Hematopoietic multipotent progenitor cell treated with erythropoietin and hydrocortisone succinate and interleukin-3 and kit ligand, for 6 days (in vitro differentiated cells): Measurements from ENCODE around the gene TCF15.
"Not testable (repeated sequence)": the region's sequence is repeated elsewhere in the genome, so short reads cannot be mapped to it uniquely, and the experiment has no call there.

Source experiments
- DNase-seq: peaks from one replicate; pipeline ENCODE4 v3.0.0-alpha.2; 2015

TCF15 gene

GRCh38 chr20:610130-611046, at the start of gene TCF15:
TSS of gene TCF15 (minus strand) at chr20:610309. CDS start at chr20:610237, 72 bp downstream.
- DNase-seq, result peak; percentile 82

GRCh38 chr20:658731-659291, 48.7 kb upstream of the TCF15 start:
- DNase-seq, result no peak

GRCh38 chr20:658202-658601, 48.1 kb upstream of the TCF15 start:
- DNase-seq, result no peak

- no peak for DNase-seq
Observed at GRCh38 chr20:655726-656624, 45.9 kb upstream of the TCF15 start.

GRCh38 chr20:654417-654750, 44.3 kb upstream of the TCF15 start:
- DNase-seq, result no peak

GRCh38 chr20:653590-654416, 43.7 kb upstream of the TCF15 start:
- peak; percentile 55 for DNase-seq

- peak; percentile 94 for DNase-seq
Observed at GRCh38 chr20:653110-653589, 43.0 kb upstream of the TCF15 start, which contains the start of gene SRXN1. TSS of gene SRXN1 (minus strand) at chr20:653200. CDS start at chr20:653185, 15 bp downstream.

- DNase-seq, result no peak
Observed at GRCh38 chr20:652615-653109, 42.6 kb upstream of the TCF15 start.

- DNase-seq, result peak; percentile 82
Observed at GRCh38 chr20:651713-652614, 41.9 kb upstream of the TCF15 start.

- DNase-seq, result no peak
Observed at GRCh38 chr20:650954-651353, 40.8 kb upstream of the TCF15 start.

- no peak for DNase-seq
Observed at GRCh38 chr20:650281-650680, 40.2 kb upstream of the TCF15 start.

- DNase-seq, result no peak
Observed at GRCh38 chr20:647479-648019, 37.4 kb upstream of the TCF15 start.

GRCh38 chr20:646868-647233, 36.7 kb upstream of the TCF15 start:
- DNase-seq, result no peak

- no peak for DNase-seq
Observed at GRCh38 chr20:646107-646867, 36.2 kb upstream of the TCF15 start.

GRCh38 chr20:645318-646106, 35.4 kb upstream of the TCF15 start:
- peak; percentile 78 for DNase-seq

- DNase-seq, result no peak
Observed at GRCh38 chr20:644692-645317, 34.7 kb upstream of the TCF15 start.

- no peak for DNase-seq
Observed at GRCh38 chr20:642398-643174, 32.5 kb upstream of the TCF15 start.

GRCh38 chr20:642013-642397, 31.9 kb upstream of the TCF15 start:
- DNase-seq, result not testable (repeated sequence)
